ENCODE measurements around the gene RNU6-9.

DNA sequence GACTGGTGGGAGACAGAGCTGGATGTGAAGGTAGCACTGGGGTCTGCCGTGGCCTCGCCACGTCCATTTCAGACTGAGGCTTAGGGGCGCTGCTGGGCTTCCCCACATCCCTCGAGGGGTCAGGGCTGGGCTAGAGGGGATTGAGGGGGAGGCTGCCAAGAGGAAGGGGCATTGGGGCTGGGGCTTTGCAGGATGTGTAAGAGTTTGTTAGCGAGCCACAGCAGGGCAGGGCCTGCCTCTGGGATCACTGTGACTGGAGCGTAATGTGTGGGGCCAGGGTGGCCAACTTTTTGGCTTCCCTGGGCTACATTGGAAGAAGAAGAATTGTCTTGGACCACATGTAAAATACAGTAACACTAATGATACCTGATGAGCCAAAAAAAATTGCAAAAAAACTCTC is 46.6 kb downstream of the RNU6-9 start:
- TF ChIP-seq POLR2AphosphoS5 (IDR thresholded peaks at IDR 0.05; ENCODE audit: borderline replicate concordance, low read depth, low read length), result no peak
- TF ChIP-seq FOXP2 (optimal IDR thresholded peaks at IDR 0.05; ENCODE audit: control extremely low read depth, extremely low read length, insufficient read depth), result no peak
- no peak for TF ChIP-seq EZH2 (IDR thresholded peaks at IDR 0.05)
